Peyer's patch (tissue), 4 donors: ENCODE data around the gene CCDC82.

Experiments used
- POLR2A ChIP-seq, 2 donors: fragments of 450-650 bp; IDR thresholded peaks; one replicate each; pipeline ENCODE4 v1.5.1; 2017; ENCODE audit warnings: antibody characterized with exemption in 2 of 2, mild to moderate bottlenecking in 2 of 2, moderate library complexity in 2 of 2
- TF ChIP-seq, protein P1 (sequence below), 6 experiments: fragments of 450-650 bp in 4 of 6; fragments of 200-600 bp in 2 of 6; sonication (generic) in 1 of 6; IDR thresholded peaks; one replicate each; pipeline ENCODE4 v1.5.1; 2017 to 2019; ENCODE audit warnings: antibody characterized with exemption in 6 of 6, mild to moderate bottlenecking in 3 of 6, moderate library complexity in 1 of 6

DNA sequence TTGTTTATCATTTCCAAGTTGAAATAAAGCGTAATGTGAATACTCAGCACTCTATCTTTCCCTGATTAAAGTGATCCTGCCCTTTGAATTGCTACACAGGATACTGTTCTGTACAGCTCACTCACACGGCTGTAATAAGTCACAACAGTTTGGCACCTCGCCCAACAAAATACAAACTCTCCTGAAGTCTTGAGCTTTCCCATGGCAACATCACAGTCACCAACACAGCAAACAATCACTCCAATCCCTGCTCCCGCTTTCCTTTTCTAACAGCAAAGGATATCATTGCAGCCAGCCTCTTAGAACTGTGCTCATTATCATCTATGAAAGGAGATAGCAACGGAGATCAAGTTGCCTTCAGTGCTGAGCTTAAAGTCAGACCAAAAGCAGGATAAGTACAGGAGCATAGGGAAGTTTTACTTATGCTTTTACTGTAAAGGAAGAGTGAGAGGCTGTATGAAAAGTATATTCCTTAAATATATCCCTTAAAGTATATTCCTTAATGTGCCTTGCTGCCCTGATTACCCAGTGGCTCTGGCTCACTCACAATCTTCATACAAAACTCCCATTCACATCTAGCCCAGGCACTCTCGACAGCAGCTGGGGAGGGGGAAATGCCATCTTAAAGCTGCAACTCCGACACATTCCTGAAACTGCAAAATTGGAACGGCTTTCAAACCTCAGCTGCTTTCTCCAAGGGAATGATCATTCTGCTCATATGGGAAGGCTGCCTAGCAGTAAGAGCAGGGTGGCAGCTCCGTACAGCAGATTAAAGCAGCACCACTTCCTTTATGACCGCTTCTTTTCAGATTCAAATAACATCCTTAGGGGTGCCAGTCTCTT is 82.6 kb downstream of the CCDC82 start:
- TF ChIP-seq, protein P1, sequence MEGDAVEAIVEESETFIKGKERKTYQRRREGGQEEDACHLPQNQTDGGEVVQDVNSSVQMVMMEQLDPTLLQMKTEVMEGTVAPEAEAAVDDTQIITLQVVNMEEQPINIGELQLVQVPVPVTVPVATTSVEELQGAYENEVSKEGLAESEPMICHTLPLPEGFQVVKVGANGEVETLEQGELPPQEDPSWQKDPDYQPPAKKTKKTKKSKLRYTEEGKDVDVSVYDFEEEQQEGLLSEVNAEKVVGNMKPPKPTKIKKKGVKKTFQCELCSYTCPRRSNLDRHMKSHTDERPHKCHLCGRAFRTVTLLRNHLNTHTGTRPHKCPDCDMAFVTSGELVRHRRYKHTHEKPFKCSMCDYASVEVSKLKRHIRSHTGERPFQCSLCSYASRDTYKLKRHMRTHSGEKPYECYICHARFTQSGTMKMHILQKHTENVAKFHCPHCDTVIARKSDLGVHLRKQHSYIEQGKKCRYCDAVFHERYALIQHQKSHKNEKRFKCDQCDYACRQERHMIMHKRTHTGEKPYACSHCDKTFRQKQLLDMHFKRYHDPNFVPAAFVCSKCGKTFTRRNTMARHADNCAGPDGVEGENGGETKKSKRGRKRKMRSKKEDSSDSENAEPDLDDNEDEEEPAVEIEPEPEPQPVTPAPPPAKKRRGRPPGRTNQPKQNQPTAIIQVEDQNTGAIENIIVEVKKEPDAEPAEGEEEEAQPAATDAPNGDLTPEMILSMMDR (IDR thresholded peaks at IDR 0.05) = peak in 1 of 6 experiments; percentile 11
- no peak for TF ChIP-seq POLR2A (IDR thresholded peaks at IDR 0.05)
